Activated T-cell treated with anti-CD3 and anti-CD28 coated beads, Interleukin-2, amount 50 U/mL, for 4 hours (primary cell): Measurements from ENCODE around the gene PON2. TPM values are rescaled to one million over a fixed set of nuclear protein-coding genes. Genes with fewer than 3 reads are reported as not detected.
"Not testable (repeated sequence)": the region's sequence is repeated elsewhere in the genome, so short reads cannot be mapped to it uniquely, and the experiment has no call there.

Source experiments
- ATAC-seq, 2 donors: fragments of 200-7000 bp; cut with Tn5 transposase; one replicate each; pipeline ENCODE4 v1.10.0; 2021
- DNase-seq: peaks from one replicate; pipeline ENCODE4 v3.0.0-alpha.2; 2020
- H3K27me3 Mint-ChIP-seq: one replicate; pipeline ENCODE4 v1.8.0; 2021; ENCODE audit warnings: low read depth, mixed read lengths
- H3K36me3 Mint-ChIP-seq: one replicate; pipeline ENCODE4 v1.8.0; 2022; ENCODE audit warnings: mixed read lengths; ENCODE audit not compliant: insufficient read depth
- H3K4me1 Mint-ChIP-seq: one replicate; pipeline ENCODE4 v1.8.0; 2021; ENCODE audit warnings: low read depth, mixed read lengths
- H3K4me3 Mint-ChIP-seq: one replicate; pipeline ENCODE4 v1.8.0; 2021; ENCODE audit warnings: mild to moderate bottlenecking, moderate library complexity, mixed read lengths
- H3K9me3 Mint-ChIP-seq: one replicate; pipeline ENCODE4 v1.8.0; 2021; ENCODE audit warnings: mixed read lengths
- total RNA-seq, 3 donors: library from RNA; stranded (reverse); gene quantifications; one replicate each; pipeline ENCODE4 v1.2.1, GENCODE V29; 2021

Gene PON2
- total RNA-seq, 3 donors from 2014 or later: 2.1 to 3.0 (median 2.3) TPM

GRCh38 chr7:95404316-95404865 is 30.4 kb downstream of the PON2 start:
- DNase-seq (no peak), ATAC-seq (no peak)
- Mint-ChIP-seq H3K4me3 (no peak overlapping the region), H3K9me3 (no peaks in the 10 kb centered on the region), H3K4me1 (no peaks in the 10 kb centered on the region), H3K27me3 (peaks cover 2% of the 10 kb centered on the region), H3K36me3 (peaks cover 3% of the 10 kb centered on the region)

- Mint-ChIP-seq H3K9me3 (no peaks in the 10 kb centered on the region), H3K27me3 (peaks cover 31% of the 10 kb centered on the region), H3K4me3 (no peak overlapping the region), H3K4me1 (peaks cover 2% of the 10 kb centered on the region), H3K36me3 (no peaks in the 10 kb centered on the region)
- DNase-seq: no peak
- no peak for ATAC-seq
These were observed 36.5 kb downstream of the PON2 start for GRCh38 chr7:95398155-95398940.

- Mint-ChIP-seq H3K27me3 (peaks cover 35% of the 10 kb centered on the region), H3K4me3 (no peak overlapping the region), H3K36me3 (no peaks in the 10 kb centered on the region), H3K4me1 (peaks cover 2% of the 10 kb centered on the region), H3K9me3 (no peaks in the 10 kb centered on the region)
- no peak for ATAC-seq
- DNase-seq: no peak
These were observed 37.4 kb downstream of the PON2 start for GRCh38 chr7:95397381-95397780.

- ATAC-seq: peak; percentile 82
- Mint-ChIP-seq H3K9me3 (no peaks in the 10 kb centered on the region), H3K27me3 (peaks cover 35% of the 10 kb centered on the region), H3K4me1 (peaks cover 2% of the 10 kb centered on the region), H3K36me3 (no peaks in the 10 kb centered on the region), H3K4me3 (peak within 1 kb of the TSS; percentile 25)
- DNase-seq: peak; percentile 4
These were observed 38.4 kb downstream of the PON2 start, which contains the start of gene PON3 for GRCh38 chr7:95396136-95397032. TSS of gene PON3 (minus strand) at chr7:95396375. CDS start at chr7:95396350, 25 bp downstream.

- DNase-seq (no peak), ATAC-seq (no peak)
- Mint-ChIP-seq H3K27me3 (peaks cover 41% of the 10 kb centered on the region), H3K36me3 (no peaks in the 10 kb centered on the region), H3K4me3 (peak overlapping the region; percentile 25), H3K4me1 (peaks cover 2% of the 10 kb centered on the region), H3K9me3 (no peaks in the 10 kb centered on the region)
These were observed 39.1 kb downstream of the PON2 start for GRCh38 chr7:95395755-95396135.

GRCh38 chr7:95394370-95394769 is 40.5 kb downstream of the PON2 start:
- peaks cover 39% of the 10 kb centered on the region for H3K27me3 Mint-ChIP-seq
- no peak overlapping the region for H3K4me3 Mint-ChIP-seq
- H3K36me3 Mint-ChIP-seq: no peaks in the 10 kb centered on the region
- no peak for DNase-seq
- H3K9me3 Mint-ChIP-seq: no peaks in the 10 kb centered on the region
- no peak for ATAC-seq
- H3K4me1 Mint-ChIP-seq: peaks cover 2% of the 10 kb centered on the region

GRCh38 chr7:95391761-95392160 is 43.1 kb downstream of the PON2 start:
- Mint-ChIP-seq H3K36me3 (no peaks in the 10 kb centered on the region), H3K4me1 (peaks cover 2% of the 10 kb centered on the region), H3K27me3 (peaks cover 31% of the 10 kb centered on the region), H3K4me3 (no peak overlapping the region), H3K9me3 (peaks cover 5% of the 10 kb centered on the region)
- no peak for DNase-seq
- ATAC-seq: no peak

GRCh38 chr7:95389516-95389915 is 45.3 kb downstream of the PON2 start:
- Mint-ChIP-seq H3K36me3 (no peaks in the 10 kb centered on the region), H3K27me3 (peaks cover 26% of the 10 kb centered on the region), H3K4me3 (no peak overlapping the region), H3K9me3 (peaks cover 5% of the 10 kb centered on the region), H3K4me1 (no peaks in the 10 kb centered on the region)
- ATAC-seq (no peak), DNase-seq (no peak)

- Mint-ChIP-seq H3K9me3 (peaks cover 12% of the 10 kb centered on the region), H3K27me3 (peaks cover 15% of the 10 kb centered on the region)
- ATAC-seq, H3K4me3 Mint-ChIP-seq, H3K4me1 Mint-ChIP-seq, DNase-seq, H3K36me3 Mint-ChIP-seq: not testable (repeated sequence)
These were observed 55.4 kb downstream of the PON2 start for GRCh38 chr7:95379457-95379856.

- DNase-seq (no peak), ATAC-seq (no peak)
- Mint-ChIP-seq H3K4me3 (no peak overlapping the region), H3K9me3 (peaks cover 9% of the 10 kb centered on the region), H3K4me1 (no peaks in the 10 kb centered on the region), H3K27me3 (peaks cover 12% of the 10 kb centered on the region), H3K36me3 (no peaks in the 10 kb centered on the region)
These were observed 58.0 kb downstream of the PON2 start for GRCh38 chr7:95376632-95377400.

GRCh38 chr7:95375591-95376257 is 59.1 kb downstream of the PON2 start:
- H3K4me1 Mint-ChIP-seq: no peaks in the 10 kb centered on the region
- ATAC-seq (no peak), DNase-seq (no peak)
- H3K4me3 Mint-ChIP-seq: no peak overlapping the region
- no peaks in the 10 kb centered on the region for H3K36me3 Mint-ChIP-seq
- H3K9me3 Mint-ChIP-seq: peaks cover 9% of the 10 kb centered on the region
- H3K27me3 Mint-ChIP-seq: peaks cover 9% of the 10 kb centered on the region

- Mint-ChIP-seq H3K36me3 (no peaks in the 10 kb centered on the region), H3K9me3 (peaks cover 5% of the 10 kb centered on the region), H3K27me3 (peaks cover 7% of the 10 kb centered on the region), H3K4me3 (no peak overlapping the region), H3K4me1 (no peaks in the 10 kb centered on the region)
- no peak for DNase-seq
- ATAC-seq: no peak
These were observed 61.5 kb downstream of the PON2 start for GRCh38 chr7:95373323-95373722.

GRCh38 chr7:95368235-95368634 is 66.6 kb downstream of the PON2 start:
- H3K4me1 Mint-ChIP-seq: no peaks in the 10 kb centered on the region
- no peaks in the 10 kb centered on the region for H3K9me3 Mint-ChIP-seq
- H3K4me3 Mint-ChIP-seq: no peak overlapping the region
- H3K27me3 Mint-ChIP-seq: peaks cover 4% of the 10 kb centered on the region
- no peak for DNase-seq
- H3K36me3 Mint-ChIP-seq: no peaks in the 10 kb centered on the region
- no peak for ATAC-seq
